A673 (cell line): Measurements from ENCODE around the gene FAM124A. TPM values are rescaled to one million over a fixed set of nuclear protein-coding genes. Genes with fewer than 3 reads are reported as not detected.

Source experiments
- BruUV-seq: library from RNA; stranded (reverse); fragments of 400-500 nt; replicated peaks from 2 replicates; lab custom pipeline; 2021; lab: Mats Ljungman, UMichigan
- CTCF ChIA-PET: fragments of 300-600 bp; sonication (Branson Sonifier 250); formaldehyde crosslinking; loops from one replicate; lab custom pipeline; 2022; ENCODE audit warnings: antibody characterized with exemption; lab: Charles Lee
- POLR2A ChIA-PET: fragments of 300-600 bp; sonication (Branson Sonifier 250); formaldehyde crosslinking; loops from one replicate; lab custom pipeline; 2022; ENCODE audit warnings: antibody characterized with exemption; ENCODE audit not compliant: low non-redundant PET; lab: Charles Lee
- DNase-seq: peaks from one replicate; pipeline ENCODE4 v3.0.0-alpha.2; 2015; ENCODE audit warnings: low spot score
- H3K27ac ChIP-seq: fragments of 200-600 bp; sonication (generic); 2 replicates; pipeline ENCODE4 v1.5.1; 2016; ENCODE audit warnings: mixed run types, low read depth, mild to moderate bottlenecking, mixed read lengths, antibody characterized with exemption, low read length; ENCODE audit not compliant: poor library complexity, severe bottlenecking
- H3K27me3 ChIP-seq: fragments of 200-600 bp; sonication (generic); replicated peaks from 2 replicates; pipeline ENCODE4 v1.6.1; 2017; ENCODE audit warnings: mixed run types, low read depth, mild to moderate bottlenecking, mixed read lengths, antibody characterized with exemption, low read length; ENCODE audit not compliant: insufficient read depth, poor library complexity
- H3K36me3 ChIP-seq: fragments of 200-600 bp; sonication (generic); 2 replicates; pipeline ENCODE4 v1.6.1; 2016; ENCODE audit warnings: mixed run types, mild to moderate bottlenecking, mixed read lengths, antibody characterized with exemption, low read length; ENCODE audit not compliant: insufficient read depth, poor library complexity, severe bottlenecking
- H3K4me1 ChIP-seq: fragments of 200-600 bp; sonication (generic); 2 replicates; pipeline ENCODE4 v1.6.1; 2017; ENCODE audit warnings: mixed run types, mild to moderate bottlenecking, mixed read lengths, antibody characterized with exemption, low read length; ENCODE audit not compliant: insufficient read depth, poor library complexity, severe bottlenecking
- H3K4me3 ChIP-seq: fragments of 200-600 bp; sonication (generic); 2 replicates; pipeline ENCODE4 v1.5.1; 2016; ENCODE audit warnings: low read depth, mixed run types, mild to moderate bottlenecking, mixed read lengths, low read length; ENCODE audit not compliant: poor library complexity, severe bottlenecking
- H3K9me3 ChIP-seq: fragments of 200-600 bp; sonication (generic); 2 replicates; pipeline ENCODE4 v1.6.1; 2016; ENCODE audit warnings: mixed run types, low read depth, mild to moderate bottlenecking, mixed read lengths, antibody characterized with exemption, low read length; ENCODE audit not compliant: poor library complexity, severe bottlenecking
- EZH2 ChIP-seq: fragments of 200-600 bp; sonication (generic); IDR thresholded peaks from 2 replicates; pipeline ENCODE4 v1.6.1; 2017; ENCODE audit warnings: borderline replicate concordance, low read depth, mild to moderate bottlenecking, mixed read lengths, antibody characterized with exemption, low read length; ENCODE audit not compliant: poor library complexity, severe bottlenecking
- intact Hi-C: fragments of 100-400 bp; cut with micrococcal nuclease; formaldehyde crosslinking; loops from one replicate; pipeline ENCODE4 v1.10.0; 2022; ENCODE audit not compliant: unreplicated experiment
- total RNA-seq: library from RNA; stranded (reverse); gene quantifications from 2 replicates; pipeline ENCODE4 v1.2.3, GENCODE V29; 2021
- TF ChIP-seq, protein P1 (sequence below): fragments of 300-800, 200-600 bp; sonication (generic); conservative IDR thresholded peaks from 2 replicates; pipeline ENCODE4 v1.5.1; 2017; ENCODE audit warnings: low read depth, mild to moderate bottlenecking, antibody characterized with exemption, low read length, moderate library complexity, mixed read lengths

Gene FAM124A
- total RNA-seq, 1 experiment from 2014 or later, result 2.1 TPM

DNA sequence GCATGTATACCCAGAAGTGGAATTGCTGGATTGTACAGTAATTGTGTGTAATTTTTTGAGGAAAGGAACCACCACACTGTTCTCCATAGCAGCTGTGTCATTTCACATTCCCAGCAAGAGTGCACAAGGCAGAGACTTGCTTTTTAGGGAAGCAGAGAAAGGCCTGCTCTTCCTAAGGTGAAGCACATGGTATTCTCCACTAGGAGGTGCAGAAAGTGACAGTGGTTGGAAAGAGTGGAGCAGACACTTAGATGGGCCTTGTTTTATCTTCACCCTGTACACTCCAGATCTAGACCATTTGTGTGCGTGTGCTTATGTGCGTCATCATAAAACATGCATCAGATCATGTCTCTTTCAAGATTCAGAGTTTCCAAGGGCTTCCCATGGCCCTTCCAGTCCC is 35.0 kb downstream of the FAM124A start:
- no peaks in the 10 kb centered on the region for H3K27me3 ChIP-seq
- H3K36me3 ChIP-seq, result no peaks in the 10 kb centered on the region
- BruUV-seq, result no TSS peak
- intact Hi-C loops, result no loop called here
- no peak overlapping the region for H3K27ac ChIP-seq
- no peak overlapping the region for H3K4me3 ChIP-seq
- TF ChIP-seq, protein P1, sequence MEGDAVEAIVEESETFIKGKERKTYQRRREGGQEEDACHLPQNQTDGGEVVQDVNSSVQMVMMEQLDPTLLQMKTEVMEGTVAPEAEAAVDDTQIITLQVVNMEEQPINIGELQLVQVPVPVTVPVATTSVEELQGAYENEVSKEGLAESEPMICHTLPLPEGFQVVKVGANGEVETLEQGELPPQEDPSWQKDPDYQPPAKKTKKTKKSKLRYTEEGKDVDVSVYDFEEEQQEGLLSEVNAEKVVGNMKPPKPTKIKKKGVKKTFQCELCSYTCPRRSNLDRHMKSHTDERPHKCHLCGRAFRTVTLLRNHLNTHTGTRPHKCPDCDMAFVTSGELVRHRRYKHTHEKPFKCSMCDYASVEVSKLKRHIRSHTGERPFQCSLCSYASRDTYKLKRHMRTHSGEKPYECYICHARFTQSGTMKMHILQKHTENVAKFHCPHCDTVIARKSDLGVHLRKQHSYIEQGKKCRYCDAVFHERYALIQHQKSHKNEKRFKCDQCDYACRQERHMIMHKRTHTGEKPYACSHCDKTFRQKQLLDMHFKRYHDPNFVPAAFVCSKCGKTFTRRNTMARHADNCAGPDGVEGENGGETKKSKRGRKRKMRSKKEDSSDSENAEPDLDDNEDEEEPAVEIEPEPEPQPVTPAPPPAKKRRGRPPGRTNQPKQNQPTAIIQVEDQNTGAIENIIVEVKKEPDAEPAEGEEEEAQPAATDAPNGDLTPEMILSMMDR, result no peak
- TF ChIP-seq EZH2, result no peak
- ChIA-PET POLR2A (no interaction called here), CTCF (no interaction called here)
- peaks cover 5% of the 10 kb centered on the region for H3K4me1 ChIP-seq
- no peaks in the 10 kb centered on the region for H3K9me3 ChIP-seq
- DNase-seq, result no peak

DNA sequence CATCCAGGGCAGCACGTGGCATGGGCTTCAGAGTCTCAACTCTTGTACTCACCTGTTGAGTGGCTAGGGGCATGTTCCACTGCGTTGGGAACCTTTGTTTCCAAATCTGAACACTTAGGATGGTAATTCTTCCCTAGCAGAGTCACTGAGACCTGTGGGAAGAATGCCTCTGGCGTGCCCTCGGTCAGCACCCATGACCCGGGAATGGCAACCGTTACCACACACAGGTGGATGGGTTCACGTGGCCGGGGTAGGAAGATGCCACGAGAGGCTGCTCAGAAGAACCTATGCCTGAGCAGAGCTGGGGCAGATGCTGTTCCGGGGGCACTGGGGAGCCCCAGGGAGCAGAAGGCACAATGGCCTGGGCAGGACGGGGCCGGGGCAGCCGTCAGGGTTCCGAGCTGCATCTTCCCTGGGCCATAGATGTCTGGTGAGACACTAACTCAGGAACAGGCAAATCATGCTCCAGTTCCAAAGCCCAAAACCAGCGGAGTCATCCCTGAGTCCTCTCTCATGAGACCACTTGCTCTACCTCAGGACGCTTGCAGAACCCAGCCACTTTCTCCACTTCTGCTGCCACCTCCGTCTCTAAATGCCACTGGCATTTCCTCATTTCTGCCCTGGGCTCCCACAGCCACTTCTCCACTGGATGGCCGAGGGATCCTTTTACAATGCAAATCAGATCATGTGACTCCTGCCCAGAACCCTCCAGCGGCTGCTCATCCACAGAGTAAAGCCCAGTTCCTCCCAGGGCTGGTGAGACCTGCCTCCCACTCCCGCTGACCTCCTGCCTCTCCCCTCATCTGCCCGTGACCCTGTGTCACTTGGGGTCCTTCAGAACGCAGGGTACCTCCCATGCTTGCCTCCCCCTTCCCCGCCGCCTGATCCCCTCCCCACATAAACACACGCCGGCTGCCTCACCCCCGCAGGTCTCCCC is 36.7 kb downstream of the FAM124A start:
- TF ChIP-seq, protein P1, result no peak
- no peak for TF ChIP-seq EZH2
- H3K9me3 ChIP-seq, result no peaks in the 10 kb centered on the region
- H3K36me3 ChIP-seq, result no peaks in the 10 kb centered on the region
- H3K4me1 ChIP-seq, result peaks cover 14% of the 10 kb centered on the region
- ChIA-PET POLR2A (no interaction called here), CTCF (no interaction called here)
- H3K27ac ChIP-seq, result no peak overlapping the region
- DNase-seq, result no peak
- intact Hi-C loops, result no loop called here
- no peak overlapping the region for H3K4me3 ChIP-seq
- BruUV-seq, result no TSS peak
- no peaks in the 10 kb centered on the region for H3K27me3 ChIP-seq

DNA sequence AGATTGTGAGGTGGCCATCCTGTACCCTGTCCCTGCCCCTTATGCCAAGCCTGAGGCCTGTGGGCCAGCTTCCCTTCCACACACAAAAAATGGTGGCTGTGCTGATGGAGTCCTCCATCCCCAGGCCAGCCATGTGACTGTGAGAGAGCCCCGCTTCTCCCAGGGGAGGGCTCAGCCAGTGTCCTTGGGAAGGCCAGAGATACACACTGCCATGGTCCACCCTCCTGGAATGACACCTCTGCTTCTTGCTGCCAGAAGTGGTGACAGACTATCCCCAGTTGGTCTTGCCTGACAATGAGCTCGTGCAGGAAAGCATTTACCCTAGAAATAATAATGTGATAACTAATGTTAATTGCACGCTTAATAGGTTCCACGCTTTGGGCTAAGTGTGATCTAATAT is 38.0 kb downstream of the FAM124A start:
- no peaks in the 10 kb centered on the region for H3K9me3 ChIP-seq
- BruUV-seq, result no TSS peak
- CTCF ChIA-PET, result no interaction called here
- no peak for DNase-seq
- intact Hi-C loops, result no loop called here
- POLR2A ChIA-PET, result interaction anchor here (0.6 kb wide), 1 partner anchor 35 kb away, joined by 6 read pairs; no protein-coding TSS in a partner anchor
- no peaks in the 10 kb centered on the region for H3K36me3 ChIP-seq
- TF ChIP-seq, protein P1, result no peak
- no peak for TF ChIP-seq EZH2
- H3K27ac ChIP-seq, result no peak overlapping the region
- no peaks in the 10 kb centered on the region for H3K27me3 ChIP-seq
- peaks cover 14% of the 10 kb centered on the region for H3K4me1 ChIP-seq
- no peak overlapping the region for H3K4me3 ChIP-seq
